Heart right ventricle (tissue), 16 donors: ENCODE measurements around the gene PPP1R36. TPM values are rescaled to one million over a fixed set of nuclear protein-coding genes. Genes with fewer than 3 reads are reported as not detected.

ENCODE experiments used
- ATAC-seq, 8 donors: fragments of 200-7000 bp; cut with Tn5 transposase; one replicate each; pipeline ENCODE4 v1.9.1; 2020; ENCODE audit warnings: mild to moderate bottlenecking in 8 of 8, moderate library complexity in 8 of 8, moderate number of reproducible peaks in 1 of 8
- DNase-seq, 2 donors: peaks; one replicate each; pipeline ENCODE4 v3.0.0-alpha.2; 2020
- H3K27ac ChIP-seq, 10 donors: fragments of 200-600 bp; sonication (generic) in 2 of 10; one replicate each; pipeline versions ENCODE4 v1.5.0 to v1.8.0; 2020 to 2022; ENCODE audit warnings: mild to moderate bottlenecking in 3 of 10
- H3K27me3 ChIP-seq, 7 donors: fragments of 200-600 bp; one replicate each; pipeline ENCODE4 v1.8.0; 2021 to 2022; ENCODE audit warnings: mild to moderate bottlenecking in 2 of 7
- H3K36me3 ChIP-seq, 9 donors: fragments of 200-600 bp; sonication (generic) in 1 of 9; one replicate each; pipeline versions ENCODE4 v1.5.0 to v1.8.0; 2020 to 2022; ENCODE audit warnings: mild to moderate bottlenecking in 2 of 9
- H3K4me1 ChIP-seq, 9 donors: fragments of 200-600 bp; sonication (generic) in 1 of 9; one replicate each; pipeline versions ENCODE4 v1.5.0 to v1.8.0; 2020 to 2022; ENCODE audit warnings: mild to moderate bottlenecking in 4 of 9
- H3K4me3 ChIP-seq, 10 donors: fragments of 200-600 bp; sonication (generic) in 2 of 10; one replicate each; pipeline versions ENCODE4 v1.5.0 to v1.8.0; 2020 to 2022; ENCODE audit warnings: mild to moderate bottlenecking in 7 of 10, moderate library complexity in 2 of 10
- H3K9me3 ChIP-seq, 11 donors: fragments of 200-600 bp in 10 of 11; sonication (generic) in 2 of 11; one replicate each; pipeline versions ENCODE4 v1.5.0 to v1.8.0; 2013 to 2022; ENCODE audit warnings: mild to moderate bottlenecking in 2 of 11, control low read depth in 1 of 11, moderate library complexity in 1 of 11
- WGBS, 2 donors: extraction: QIAGEN DNeasy Blood & Tissue Kit; methylation state at CpG; one replicate each; pipeline ENCODE4 v1.1.7; 2013; ENCODE audit warnings: inconsistent platforms in 1 of 2; 5-methylcytosine and 5-hydroxymethylcytosine counted together
- intact Hi-C, 10 donors: fragments of 100-400 bp; cut with DNase I; formaldehyde crosslinking; loops; one replicate each; pipeline versions ENCODE4 v1.11.1 to v1.14.2; 2022
- polyA plus RNA-seq, 2 donors: library from polyadenylated mRNA; stranded (reverse); fragments of 200-250 nt; gene quantifications; one replicate each; pipeline ENCODE4 v1.2.3, GENCODE V29; 2013
- total RNA-seq, 10 donors: library from RNA; stranded (reverse); fragmentation: NEBNext Ultra II Directional in 3 of 10; extraction: Animal tissue kit (Norgen Biotek cat#: 25700) in 3 of 10; gene quantifications; one replicate each; pipeline versions ENCODE4 v1.2.1 to v1.2.4, GENCODE V29; 2021 to 2023
- TF ChIP-seq, protein P1 (sequence below), 9 donors: fragments of 200-600 bp; sonication (generic) in 2 of 9; IDR thresholded peaks; one replicate each; pipeline versions ENCODE4 v1.5.0 to v1.8.0; 2021 to 2022; ENCODE audit warnings: antibody characterized with exemption in 9 of 9, mild to moderate bottlenecking in 5 of 9, moderate library complexity in 1 of 9
- donor health status: Arrhythmogenic right ventricular cardiomyopathy.
- donor health status: ischemic (EF 13 %, LVEDD 7.1; RV severe dilation, severe dysfunction).
- donor health status: healthy with polysubstance abuse.
- donor health status: DM: no; HTN: yes; CAD: no.
- donor health status: DM: no; HTN: no; CAD: no.
- donor health status: ischemic (EF 25% LVEDD 6.9; RV normal size, moderate dysfunction).
- donor health status: ischemic (EF 25% LVEDD 5.7; RV mildly dilated, moderate dysfunction).
- donor health status: healthy.
- donor health status: DM: yes; HTN: yes; CAD: no.
- donor health status: Ischemic cardiomyopathy.
- donor health status: ischemic (EF 35%, LVEDD 5.7; RV mildly dilated, moderate dysfunction).
- donor health status: nonischemic (EF 11% LVEDD 7.7; RV severe dilation, severe dysfunction).
- donor health status: DM: yes; HTN: yes; CAD: no.
- donor health status: PGD.
- donor health status: ischemic (EF 29% LVEDD 5.4; RV normal size, mild dysfunction).
- donor health status: nonischemic (EF 23%, LVEDD 6.1; RV moderate dilation, normal function).

The PPP1R36 gene
- total and polyA plus RNA-seq, 12 donors, result 0.07 to 0.85 (median 0.49) TPM; not detected in 2

DNA sequence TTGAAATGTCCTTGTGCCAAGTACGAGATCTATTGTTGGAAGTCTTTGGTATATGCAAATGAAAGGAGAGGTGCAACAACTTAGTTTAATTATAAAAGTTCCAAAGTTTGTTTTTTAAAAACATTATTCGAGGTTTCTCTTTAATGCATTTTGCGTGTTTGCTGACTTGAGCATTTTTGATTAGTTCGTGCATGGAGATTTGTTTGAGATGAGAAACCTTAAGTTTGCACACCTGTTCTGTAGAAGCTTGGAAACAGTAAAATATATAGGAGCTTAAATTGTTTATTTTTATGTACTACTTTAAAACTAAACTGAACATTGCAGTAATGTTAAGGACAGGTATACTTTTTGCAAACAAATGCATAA, 6.9 kb upstream of the PPP1R36 start:
- intact Hi-C loops, result loop anchor here in 4 of 10 donors (5.0 to 10.0 kb wide), 3 partner anchors 92 to 232 kb away; no protein-coding TSS in a partner anchor
- ATAC-seq (no peak), DNase-seq (no peak)
- TF ChIP-seq, protein P1, sequence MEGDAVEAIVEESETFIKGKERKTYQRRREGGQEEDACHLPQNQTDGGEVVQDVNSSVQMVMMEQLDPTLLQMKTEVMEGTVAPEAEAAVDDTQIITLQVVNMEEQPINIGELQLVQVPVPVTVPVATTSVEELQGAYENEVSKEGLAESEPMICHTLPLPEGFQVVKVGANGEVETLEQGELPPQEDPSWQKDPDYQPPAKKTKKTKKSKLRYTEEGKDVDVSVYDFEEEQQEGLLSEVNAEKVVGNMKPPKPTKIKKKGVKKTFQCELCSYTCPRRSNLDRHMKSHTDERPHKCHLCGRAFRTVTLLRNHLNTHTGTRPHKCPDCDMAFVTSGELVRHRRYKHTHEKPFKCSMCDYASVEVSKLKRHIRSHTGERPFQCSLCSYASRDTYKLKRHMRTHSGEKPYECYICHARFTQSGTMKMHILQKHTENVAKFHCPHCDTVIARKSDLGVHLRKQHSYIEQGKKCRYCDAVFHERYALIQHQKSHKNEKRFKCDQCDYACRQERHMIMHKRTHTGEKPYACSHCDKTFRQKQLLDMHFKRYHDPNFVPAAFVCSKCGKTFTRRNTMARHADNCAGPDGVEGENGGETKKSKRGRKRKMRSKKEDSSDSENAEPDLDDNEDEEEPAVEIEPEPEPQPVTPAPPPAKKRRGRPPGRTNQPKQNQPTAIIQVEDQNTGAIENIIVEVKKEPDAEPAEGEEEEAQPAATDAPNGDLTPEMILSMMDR (IDR thresholded peaks at IDR 0.05), result no peak
- H3K4me1 ChIP-seq, result peaks cover 0 to 35% (median 16%) of the 10 kb centered on the region in 9 donors
- peak overlapping the region in 7 of 10 donors; percentile 36 to 75 (median 72) for H3K4me3 ChIP-seq
- H3K9me3 ChIP-seq, result peaks cover 0 to 13% (median 0%) of the 10 kb centered on the region in 11 donors
- H3K36me3 ChIP-seq, result no peaks in the 10 kb centered on the region
- no peak overlapping the region for H3K27ac ChIP-seq
- peaks cover 0 to 44% (median 6%) of the 10 kb centered on the region in 7 donors for H3K27me3 ChIP-seq
- 70 to 71% methylated on average over 4 of the region's 4 CpGs for WGBS, 2 donors

DNA sequence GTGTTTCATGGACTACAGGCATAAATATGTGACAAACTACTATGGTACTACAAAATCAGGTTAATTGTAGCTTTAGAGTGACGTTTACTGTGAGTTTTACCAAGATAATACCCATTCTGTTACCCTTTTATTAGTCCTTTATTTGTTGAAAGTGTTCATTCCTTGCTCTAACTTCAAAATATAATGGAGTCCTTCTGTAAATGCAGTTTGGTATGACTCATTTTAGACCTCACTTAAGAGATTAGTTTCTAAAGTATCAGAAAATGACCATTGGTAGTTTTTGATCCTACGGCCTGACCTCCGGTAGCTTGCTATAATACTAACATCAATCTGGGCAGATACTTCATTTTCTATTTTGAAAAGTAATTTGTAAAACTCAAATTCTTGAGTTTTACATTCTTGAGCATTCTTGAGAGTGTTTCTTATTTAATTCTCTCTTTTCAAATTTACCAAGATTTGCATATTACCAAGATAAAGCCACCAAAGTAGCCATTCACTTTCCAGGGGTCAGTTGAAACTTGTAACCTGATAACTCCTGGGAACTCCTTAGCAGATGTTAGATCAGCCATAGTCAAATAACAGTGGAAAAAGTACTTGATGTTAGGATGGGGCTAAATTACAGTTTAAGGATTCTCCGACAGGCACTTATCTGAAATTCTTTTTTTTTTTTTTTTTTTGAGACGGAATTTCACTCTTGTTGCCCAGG, 5.0 kb upstream of the PPP1R36 start:
- Histone ChIP-seq H3K36me3 (no peaks in the 10 kb centered on the region), H3K4me1 (peaks cover 0 to 35% (median 16%) of the 10 kb centered on the region in 9 donors), H3K9me3 (peaks cover 0 to 13% (median 0%) of the 10 kb centered on the region in 11 donors), H3K27ac (no peak overlapping the region), H3K4me3 (no peak overlapping the region), H3K27me3 (peaks cover 0 to 60% (median 8%) of the 10 kb centered on the region in 7 donors)
- no peak for DNase-seq
- WGBS, 2 donors, result 76 to 89% methylated on average over 5 of the region's 5 CpGs
- ATAC-seq, result no peak
- intact Hi-C loops, result loop anchor here in 4 of 10 donors (5.0 to 10.0 kb wide), 3 partner anchors 90 to 230 kb away; no protein-coding TSS in a partner anchor
- TF ChIP-seq, protein P1 (IDR thresholded peaks at IDR 0.05), result no peak

DNA sequence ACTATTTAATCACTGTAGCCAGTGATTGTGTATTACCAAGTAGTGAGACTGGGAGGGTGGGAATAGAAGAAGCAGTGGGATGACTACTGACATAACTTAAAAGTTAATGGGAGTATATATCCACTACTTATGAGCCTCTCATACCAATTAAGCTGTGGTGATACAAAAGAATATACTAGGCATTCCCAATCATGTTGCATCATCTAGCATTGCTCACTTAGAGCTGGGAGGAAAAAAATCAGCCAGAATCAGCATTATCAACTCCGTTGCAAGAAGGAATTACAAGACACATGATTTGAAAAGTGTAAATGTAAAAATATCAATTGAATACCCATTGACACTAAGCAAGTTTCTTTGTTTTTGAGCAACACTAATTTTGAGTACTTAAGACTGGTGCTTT, 745 bp upstream of the PPP1R36 start:
- WGBS, 2 donors, result 96 to 100% methylated on average over 1 of the region's 1 CpG
- DNase-seq (no peak), ATAC-seq (no peak)
- Histone ChIP-seq H3K4me3 (no peak overlapping the region), H3K27me3 (peaks cover 0 to 46% (median 6%) of the 10 kb centered on the region in 7 donors), H3K36me3 (no peaks in the 10 kb centered on the region), H3K4me1 (peaks cover 0 to 19% (median 13%) of the 10 kb centered on the region in 9 donors), H3K9me3 (no peaks in the 10 kb centered on the region), H3K27ac (no peak overlapping the region)
- intact Hi-C loops, result loop anchor here in 3 of 10 donors (10.0 kb wide), 2 partner anchors 86 to 226 kb away; no protein-coding TSS in a partner anchor
- TF ChIP-seq, protein P1 (IDR thresholded peaks at IDR 0.05), result no peak

DNA sequence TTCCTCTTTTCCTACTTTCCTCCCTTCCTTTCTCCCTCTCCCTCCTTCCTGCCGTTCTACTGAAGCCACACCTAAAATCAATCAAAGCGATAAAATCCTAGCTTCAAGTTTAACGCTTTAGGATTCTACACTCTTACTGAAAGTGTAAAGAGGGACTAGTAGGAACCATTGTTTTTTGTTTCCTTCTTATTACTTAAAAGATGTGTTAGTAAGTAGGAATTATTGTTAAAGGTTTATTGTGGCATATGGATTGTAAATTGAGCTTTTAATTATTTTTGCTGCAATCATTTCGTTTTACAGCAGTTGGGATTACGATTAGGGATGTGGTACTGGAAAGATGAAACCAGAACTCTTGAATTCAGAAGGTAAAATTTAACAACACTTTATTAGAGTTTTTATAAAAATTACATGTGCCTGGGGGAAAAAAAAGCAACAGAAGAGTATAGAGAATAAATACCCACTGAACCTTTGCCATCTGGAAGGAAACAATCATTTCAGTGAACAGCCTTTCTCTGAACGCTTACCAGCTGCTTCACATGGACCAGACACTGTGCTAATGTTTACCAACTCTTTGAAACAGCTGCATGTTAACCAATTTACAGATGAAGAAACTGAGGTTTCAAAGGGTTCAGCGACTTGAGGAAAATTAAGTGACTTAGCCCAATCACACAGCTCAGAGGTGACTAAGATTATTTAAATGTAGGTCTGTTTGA, 1.0 kb downstream of the PPP1R36 start:
- Histone ChIP-seq H3K27me3 (peaks cover 0 to 38% (median 6%) of the 10 kb centered on the region in 7 donors), H3K27ac (no peak overlapping the region), H3K4me3 (peak overlapping the region in 1 of 10 donors; percentile 51), H3K36me3 (no peaks in the 10 kb centered on the region), H3K9me3 (no peaks in the 10 kb centered on the region), H3K4me1 (peaks cover 0 to 15% (median 13%) of the 10 kb centered on the region in 9 donors)
- ATAC-seq, result no peak
- intact Hi-C loops, result no loop called here
- DNase-seq, result no peak
- WGBS, 2 donors, result 67 to 68% methylated on average over 7 of the region's 7 CpGs
- TF ChIP-seq, protein P1 (IDR thresholded peaks at IDR 0.05), result no peak
